ENCODE results near the gene STK38.
"Not testable (repeated sequence)": the region's sequence is repeated elsewhere in the genome, so short reads cannot be mapped to it uniquely, and the experiment has no call there.

Gene STK38

DNA sequence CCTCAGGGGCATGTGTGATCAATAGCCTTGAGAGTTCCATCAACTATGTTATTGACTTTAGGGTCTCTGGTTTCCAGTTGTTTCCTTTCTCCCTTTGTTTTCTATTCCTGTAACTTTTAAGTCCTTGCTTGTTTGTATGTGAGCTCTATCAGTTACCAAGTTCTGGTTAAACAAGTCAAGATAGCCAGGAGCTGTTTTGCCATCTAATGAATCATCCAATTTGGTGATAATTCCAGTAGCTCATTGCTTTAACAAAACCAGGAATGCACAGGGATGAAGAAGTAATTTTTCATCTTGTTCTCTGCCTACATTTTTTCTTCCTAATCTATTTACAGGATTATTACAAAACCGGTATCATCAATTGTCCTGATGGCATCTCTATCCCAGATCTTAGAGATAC lies 68.0 kb downstream of the STK38 start:
- DNase-seq = no peak

DNA sequence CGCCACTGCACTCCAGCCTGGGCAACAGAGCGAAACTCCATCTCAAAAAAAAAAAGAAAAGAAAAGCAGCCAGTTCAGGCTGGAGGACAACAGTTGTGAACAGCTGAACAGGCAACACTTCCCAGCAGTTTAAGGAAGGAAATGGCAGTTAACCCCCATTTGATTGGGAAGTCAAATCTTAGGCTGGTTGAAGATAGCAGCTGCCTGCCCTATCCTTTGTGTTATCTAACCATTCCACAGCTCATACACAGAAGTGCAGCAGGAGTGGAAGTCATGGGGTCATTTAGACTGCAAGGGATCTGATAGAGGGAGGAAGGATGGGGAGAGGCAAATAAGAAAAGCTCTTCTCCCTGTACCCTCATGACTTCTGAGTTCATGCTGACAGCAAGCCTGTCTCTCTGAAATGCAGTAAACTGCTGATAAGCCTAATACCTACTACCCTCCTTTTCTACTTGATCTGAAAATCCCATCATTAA lies 69.2 kb downstream of the STK38 start:
- DNase-seq = no peak

- DNase-seq = no peak
Measured at GRCh38 chr6:36469946-36470345, 77.3 kb downstream of the STK38 start.

- DNase-seq = no peak
Measured at GRCh38 chr6:36469148-36469661, 78.1 kb downstream of the STK38 start.

DNA sequence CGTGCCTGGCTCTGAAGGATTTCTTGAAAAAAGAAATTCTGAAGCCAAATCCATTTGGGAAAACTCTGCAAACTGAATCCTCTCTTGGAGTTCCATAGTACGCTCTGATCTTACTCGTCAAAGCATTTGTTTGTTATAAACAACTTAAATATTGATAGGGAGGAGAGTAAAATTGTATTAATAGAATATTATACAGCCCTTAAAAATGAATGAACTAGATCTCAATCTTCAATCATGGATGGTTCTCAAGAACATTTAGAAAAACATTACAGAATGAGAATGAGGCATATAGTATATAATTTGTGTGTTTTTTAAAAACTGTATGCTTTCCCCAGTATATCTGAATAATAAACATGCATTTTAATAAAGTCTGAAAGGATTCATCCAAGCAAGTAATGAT lies 79.7 kb downstream of the STK38 start:
- no peak for DNase-seq

- DNase-seq = no peak
Measured at GRCh38 chr6:36464233-36464632, 83.0 kb downstream of the STK38 start.

GRCh38 chr6:36463676-36464075 lies 83.6 kb downstream of the STK38 start:
- DNase-seq = no peak

DNA sequence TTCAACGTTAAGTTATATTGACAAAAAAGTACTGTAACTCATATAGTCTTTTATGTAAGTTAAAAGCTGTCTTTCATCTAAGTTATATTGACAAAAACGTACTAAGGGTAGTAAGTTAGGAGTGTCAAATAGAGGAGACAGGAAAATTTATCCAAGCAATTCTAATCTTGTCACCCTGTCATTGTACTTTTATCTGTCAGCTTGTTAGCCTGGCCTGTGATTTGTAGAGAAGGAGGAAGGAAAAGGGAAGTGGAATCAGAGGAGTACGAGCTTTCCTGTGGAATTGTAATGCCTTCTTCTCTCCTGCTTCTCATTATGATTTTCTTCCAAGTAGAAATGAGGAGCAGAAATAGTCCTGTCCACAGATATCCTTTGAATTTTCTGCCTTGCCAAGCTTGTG lies 85.6 kb downstream of the STK38 start:
- DNase-seq = no peak

DNA sequence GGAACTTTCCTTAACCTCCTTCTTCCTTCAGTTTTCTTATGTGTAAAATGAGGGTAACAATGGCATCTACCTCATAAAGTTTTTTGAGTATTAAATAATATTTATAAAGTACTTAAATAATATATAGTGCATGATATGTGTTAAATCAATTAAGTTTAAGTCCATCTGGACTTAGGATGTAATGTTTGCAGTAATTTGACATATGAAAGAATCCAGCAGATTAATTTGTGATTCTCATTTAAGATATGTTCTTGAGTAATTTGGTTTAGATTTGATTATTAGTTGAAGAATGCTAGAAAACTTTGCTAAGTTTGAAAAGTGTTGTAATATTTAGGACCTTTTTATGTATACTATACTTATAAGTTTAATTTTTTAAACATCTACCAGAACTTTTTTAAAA lies 86.4 kb downstream of the STK38 start:
- DNase-seq = no peak

- DNase-seq = no peak
Measured at GRCh38 chr6:36459501-36459900, 87.8 kb downstream of the STK38 start.

DNA sequence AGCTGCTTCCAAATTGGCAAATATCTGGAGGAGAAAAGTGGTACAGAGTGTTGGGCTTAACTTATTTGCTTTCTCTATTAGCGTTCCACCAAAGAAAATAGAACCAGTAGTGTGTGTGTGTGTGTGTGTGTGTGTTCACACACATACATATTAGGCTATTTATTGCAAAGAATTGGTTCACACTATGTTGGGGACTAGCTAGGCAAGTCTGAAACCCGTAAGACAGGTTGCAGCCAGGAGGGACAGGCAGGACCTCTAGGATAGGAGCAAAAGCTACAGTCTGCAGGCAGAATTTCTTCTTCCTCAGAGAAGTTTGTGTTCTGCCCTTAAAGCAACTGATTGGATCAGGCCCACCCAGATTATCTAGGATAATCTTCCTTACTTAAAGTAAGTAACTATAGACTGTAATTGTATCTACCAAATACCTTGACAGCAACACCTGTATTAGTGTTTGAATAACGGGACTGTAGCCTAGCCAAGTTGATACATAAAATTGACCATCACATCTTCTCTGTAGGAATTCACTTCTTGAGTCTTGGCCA lies 91.7 kb downstream of the STK38 start:
- DNase-seq = no peak

- DNase-seq = not testable (repeated sequence)
Measured at GRCh38 chr6:36452897-36453296, 94.4 kb downstream of the STK38 start.

DNA sequence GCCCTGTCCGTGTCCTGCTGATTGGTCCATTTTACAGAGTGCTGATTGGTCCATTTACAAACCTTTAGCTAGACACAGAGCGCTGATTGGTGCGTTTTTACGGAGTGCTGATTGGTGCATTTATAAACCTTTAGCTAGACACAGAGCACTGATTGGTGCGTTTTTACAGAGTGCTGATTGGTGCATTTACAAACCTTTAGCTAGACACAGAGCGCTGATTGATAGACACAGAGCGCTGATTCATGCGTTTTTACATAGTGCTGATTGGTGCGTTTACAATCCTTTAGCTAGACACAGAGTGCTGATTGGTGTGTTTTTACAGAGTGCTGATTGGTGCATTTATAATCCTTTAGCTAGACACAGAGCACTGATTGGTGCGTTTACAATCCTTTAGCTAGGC lies 98.1 kb downstream of the STK38 start:
- not testable (repeated sequence) for DNase-seq

DNA sequence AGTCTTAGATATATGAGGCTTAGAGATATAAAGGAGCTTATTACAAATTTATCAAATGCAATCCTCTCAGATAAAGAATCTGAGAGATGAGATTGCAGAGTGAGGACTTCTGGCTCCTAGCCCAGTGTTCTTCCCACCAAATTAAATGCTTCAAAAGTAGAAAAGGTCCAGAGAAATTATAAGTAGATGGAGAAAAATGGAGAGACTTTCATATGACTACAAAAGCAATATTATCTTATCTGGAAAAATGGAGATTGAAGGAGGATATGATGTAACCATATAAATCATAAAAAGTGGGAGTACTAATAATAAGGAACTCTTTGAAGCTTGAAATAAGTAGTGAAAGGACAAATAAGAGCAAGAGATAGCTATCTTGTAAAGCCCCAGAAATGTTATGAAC lies 101.7 kb downstream of the STK38 start:
- DNase-seq = no peak

DNA sequence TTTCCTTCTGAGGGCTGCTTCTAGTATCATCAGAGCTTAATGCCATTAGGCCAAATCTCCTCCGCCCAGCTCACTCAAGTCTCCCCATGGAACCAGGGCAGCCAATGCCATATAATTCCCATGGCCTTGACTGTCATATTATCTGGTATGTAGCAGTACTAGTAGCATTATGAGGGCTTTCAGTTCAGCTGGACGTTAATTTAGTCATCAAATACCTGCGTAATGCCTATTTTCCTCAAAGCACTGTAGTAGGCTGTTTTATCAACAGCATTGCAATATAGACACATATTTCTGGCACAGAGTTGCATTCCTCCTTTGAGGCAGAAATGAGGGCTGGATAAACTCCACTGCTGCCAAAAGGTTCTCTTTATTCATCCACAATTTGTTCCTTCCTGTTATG lies 102.8 kb downstream of the STK38 start:
- no peak for DNase-seq
